NCI-H82 treated with DMSO at 0.1 percent for 48 hours (cell line): Measurements from ENCODE around the gene MCTP1.

ENCODE experiments used
- DNase-seq: peaks from one replicate; lab custom pipeline; 2025; ENCODE audit not compliant: unreplicated experiment; lab: John Stamatoyannopoulos, UW

The MCTP1 gene

GRCh38 chr5:94674490-94675382, 610.2 kb downstream of the MCTP1 start:
- no peak for DNase-seq

DNA sequence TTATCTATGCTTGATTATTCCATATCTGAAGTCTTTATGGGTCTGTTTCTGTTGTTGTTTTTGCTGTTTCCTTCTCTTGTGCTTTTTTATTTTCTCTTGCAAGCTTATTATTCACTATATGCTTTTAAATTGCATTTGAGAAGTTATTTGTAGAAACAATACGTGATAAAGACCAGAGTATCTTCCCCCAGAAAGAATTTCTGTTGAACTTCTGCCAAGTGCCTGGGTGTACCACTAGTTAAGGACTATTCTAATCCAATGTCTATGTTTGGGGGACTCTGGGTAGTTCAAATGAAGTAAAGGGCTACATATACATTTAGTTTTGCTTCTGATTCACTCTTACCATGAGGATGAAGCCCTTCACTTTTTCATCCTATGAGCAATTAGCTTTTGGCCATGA, 612.1 kb downstream of the MCTP1 start:
- no peak for DNase-seq

GRCh38 chr5:94670726-94671125, 614.2 kb downstream of the MCTP1 start:
- DNase-seq, result no peak

DNA sequence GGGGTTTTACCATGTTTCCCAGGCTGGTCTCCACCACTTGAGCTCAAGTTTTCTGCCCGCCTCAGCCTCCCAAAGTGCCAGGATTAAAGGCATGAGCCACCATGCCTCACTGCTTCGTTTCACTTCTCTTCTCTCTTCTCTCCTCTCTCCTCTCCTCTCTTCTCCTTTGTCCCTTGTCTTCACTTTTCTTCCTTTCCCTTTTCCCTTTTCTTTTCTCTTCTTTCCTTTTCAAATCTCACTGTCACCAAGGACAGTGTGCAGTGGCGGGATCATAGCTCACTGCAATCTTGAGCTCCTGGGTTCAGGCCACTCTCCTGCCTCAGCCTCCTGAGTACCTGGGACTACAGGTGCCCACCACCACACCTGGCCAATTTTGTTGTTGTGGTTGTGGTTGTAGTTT, 617.0 kb downstream of the MCTP1 start:
- DNase-seq, result no peak

- DNase-seq, result no peak
These were observed 623.8 kb downstream of the MCTP1 start for GRCh38 chr5:94661086-94661485.

GRCh38 chr5:94660506-94660905, 624.4 kb downstream of the MCTP1 start:
- no peak for DNase-seq

GRCh38 chr5:94658272-94658671, 626.6 kb downstream of the MCTP1 start:
- no peak for DNase-seq
